Measurements from ENCODE around the gene POLE. TPM values are rescaled to one million over a fixed set of nuclear protein-coding genes. Genes with fewer than 3 reads are reported as not detected.

The POLE gene
- total RNA-seq, 3 donors from 2014 or later (not counting 1 experiment from before 2014, with no cell fraction given): 58.7 to 66.0 (median 65.0) TPM

GRCh38 chr12:132606927-132607326 lies 80.2 kb downstream of the POLE start:
- H3K9me3 ChIP-seq (ENCODE audit: control insufficient read depth, insufficient read depth, low read length): no peaks in the 10 kb centered on the region
- H3K27me3 ChIP-seq (ENCODE audit: control insufficient read depth, insufficient read depth, low read length): peaks cover 12% of the 10 kb centered on the region
- Mint-ChIP-seq H3K4me3 (no peak overlapping the region), H3K9me3 (no peaks in the 10 kb centered on the region), H3K27me3 (ENCODE audit: low read depth in 2 of 2) (peaks cover 29 to 46% of the 10 kb centered on the region in 2 donors), H3K4me1 (peaks cover 6 to 9% of the 10 kb centered on the region in 2 donors), H3K27ac (no peak overlapping the region), H3K36me3 (no peaks in the 10 kb centered on the region)
- intact Hi-C loops (cut with micrococcal nuclease): no loop called here
- H3K36me3 ChIP-seq (ENCODE audit: control insufficient read depth, insufficient read depth, low read length): no peaks in the 10 kb centered on the region
- no peak overlapping the region for H3K4me3 ChIP-seq (ENCODE audit: low read length)
- 88% methylated on average over 19 of the region's 19 CpGs for WGBS (ENCODE audit: insufficient coverage)
- peaks cover 9% of the 10 kb centered on the region for H3K4me1 ChIP-seq (ENCODE audit: control insufficient read depth, insufficient read depth, low read length)
- no peak overlapping the region for H3K27ac ChIP-seq (ENCODE audit: low read length)
- DNase-seq (no peak), ATAC-seq (no peak)
- no peak for TF ChIP-seq CTCF (IDR thresholded peaks at IDR 0.05)

DNA sequence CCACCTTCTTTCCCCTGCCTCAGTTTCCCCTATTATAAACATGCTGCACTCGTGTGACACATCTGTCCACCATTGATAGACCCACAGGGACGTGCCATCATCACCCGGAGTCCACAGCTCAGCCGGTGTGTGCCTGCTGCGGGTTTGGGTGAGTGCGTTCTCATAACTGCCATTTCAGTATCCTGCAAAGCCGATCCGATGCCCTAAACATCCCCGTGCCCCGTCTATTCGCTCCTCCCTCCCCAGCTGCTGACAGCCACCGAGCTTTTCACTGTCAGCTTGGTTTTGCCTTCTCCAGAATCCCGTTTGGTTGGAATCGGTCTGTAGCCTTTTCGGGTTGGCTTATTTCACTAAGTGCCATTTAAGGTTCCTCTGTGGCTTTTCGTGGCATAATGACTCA lies 80.7 kb downstream of the POLE start:
- 73% methylated on average over 16 of the region's 16 CpGs for WGBS (ENCODE audit: insufficient coverage)
- intact Hi-C loops (cut with micrococcal nuclease): no loop called here
- no peak overlapping the region for H3K4me3 Mint-ChIP-seq

GRCh38 chr12:132605892-132606291 lies 81.2 kb downstream of the POLE start:
- no peaks in the 10 kb centered on the region for H3K36me3 Mint-ChIP-seq
- Histone ChIP-seq H3K4me3 (ENCODE audit: low read length) (no peak overlapping the region), H3K4me1 (ENCODE audit: control insufficient read depth, insufficient read depth, low read length) (peaks cover 12% of the 10 kb centered on the region), H3K27me3 (ENCODE audit: control insufficient read depth, insufficient read depth, low read length) (peaks cover 12% of the 10 kb centered on the region), H3K27ac (ENCODE audit: low read length) (no peak overlapping the region), H3K36me3 (ENCODE audit: control insufficient read depth, insufficient read depth, low read length) (no peaks in the 10 kb centered on the region), H3K9me3 (ENCODE audit: control insufficient read depth, insufficient read depth, low read length) (no peaks in the 10 kb centered on the region)
- H3K4me3 Mint-ChIP-seq: no peak overlapping the region
- DNase-seq (no peak), ATAC-seq (no peak)
- peaks cover 26 to 43% of the 10 kb centered on the region in 2 donors for H3K27me3 Mint-ChIP-seq (ENCODE audit: low read depth in 2 of 2)
- 86% methylated on average over 18 of the region's 18 CpGs for WGBS (ENCODE audit: insufficient coverage)
- H3K4me1 Mint-ChIP-seq: peaks cover 6 to 12% of the 10 kb centered on the region in 2 donors
- intact Hi-C loops (cut with micrococcal nuclease): no loop called here
- no peak overlapping the region for H3K27ac Mint-ChIP-seq
- TF ChIP-seq CTCF (IDR thresholded peaks at IDR 0.05): no peak
- H3K9me3 Mint-ChIP-seq: no peaks in the 10 kb centered on the region

More for the DNA sequence above, 80.7 kb downstream of the POLE start:
- Mint-ChIP-seq H3K27me3 (ENCODE audit: low read depth in 2 of 2) (peaks cover 29 to 45% of the 10 kb centered on the region in 2 donors), H3K27ac (no peak overlapping the region), H3K9me3 (no peaks in the 10 kb centered on the region), H3K36me3 (no peaks in the 10 kb centered on the region), H3K4me1 (peaks cover 6 to 9% of the 10 kb centered on the region in 2 donors)
- peaks cover 12% of the 10 kb centered on the region for H3K27me3 ChIP-seq (ENCODE audit: control insufficient read depth, insufficient read depth, low read length)
- no peak for TF ChIP-seq CTCF (IDR thresholded peaks at IDR 0.05)
- DNase-seq: no peak
- no peaks in the 10 kb centered on the region for H3K36me3 ChIP-seq (ENCODE audit: control insufficient read depth, insufficient read depth, low read length)
- H3K4me1 ChIP-seq (ENCODE audit: control insufficient read depth, insufficient read depth, low read length): peaks cover 9% of the 10 kb centered on the region
- H3K4me3 ChIP-seq (ENCODE audit: low read length): no peak overlapping the region
- no peak for ATAC-seq
- no peak overlapping the region for H3K27ac ChIP-seq (ENCODE audit: low read length)
- H3K9me3 ChIP-seq (ENCODE audit: control insufficient read depth, insufficient read depth, low read length): no peaks in the 10 kb centered on the region
